HUES64 (cell line): ENCODE measurements around the gene KRT73.

ENCODE experiments used
- H3K27ac ChIP-seq: 2 replicates; pipeline ENCODE4 v1.7.0; 2013; ENCODE audit warnings: low read depth, low read length, inconsistent platforms
- H3K27me3 ChIP-seq: 2 replicates; pipeline ENCODE4 v1.6.1; 2013; ENCODE audit warnings: mild to moderate bottlenecking, low read length; ENCODE audit not compliant: insufficient read depth
- H3K36me3 ChIP-seq: 2 replicates; pipeline ENCODE4 v1.6.1; 2013; ENCODE audit warnings: mild to moderate bottlenecking, low read length; ENCODE audit not compliant: insufficient read depth
- H3K4me1 ChIP-seq: 2 replicates; pipeline ENCODE4 v1.6.1; 2013; ENCODE audit warnings: mild to moderate bottlenecking, low read length, moderate library complexity; ENCODE audit not compliant: insufficient read depth
- H3K4me3 ChIP-seq: 2 replicates; pipeline ENCODE4 v1.5.1; 2013; ENCODE audit warnings: mild to moderate bottlenecking, low read length, moderate library complexity
- H3K9ac ChIP-seq: 2 replicates; pipeline ENCODE4 v1.6.1; 2013; ENCODE audit warnings: mild to moderate bottlenecking, low read depth, low read length
- H3K9me3 ChIP-seq: 2 replicates; pipeline ENCODE4 v1.6.1; 2013; ENCODE audit warnings: low read depth, low read length; ENCODE audit not compliant: insufficient read depth
- WGBS: fragments of 150-250, 120-280 bp; methylation state at CpG from one replicate; pipeline ENCODE4 v1.1.7; 2013; ENCODE audit warnings: missing lambda C conversion rate; 5-methylcytosine and 5-hydroxymethylcytosine counted together

The KRT73 gene

DNA sequence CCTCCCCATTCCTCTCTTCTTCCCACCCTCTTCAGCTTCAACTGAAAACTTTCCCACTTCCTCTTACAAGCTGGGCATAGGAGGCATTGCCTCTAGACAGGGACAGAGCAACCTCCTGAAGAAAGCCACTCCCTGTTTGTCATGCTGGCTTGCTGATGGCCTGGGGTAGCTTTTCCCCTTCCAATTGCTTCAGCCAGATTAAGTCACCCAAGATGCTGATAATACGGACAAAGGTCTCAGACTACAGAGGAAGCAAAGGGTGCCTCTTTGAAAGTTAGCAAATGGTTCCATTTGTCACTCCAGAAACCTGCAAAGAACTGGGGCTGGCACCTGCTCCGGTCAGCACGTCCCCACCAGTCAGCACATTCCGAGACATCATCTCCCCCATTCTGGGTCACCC is 27.6 kb upstream of the KRT73 start:
- no peaks in the 10 kb centered on the region for H3K4me1 ChIP-seq
- WGBS, result 88% methylated on average over 4 of the region's 4 CpGs
- no peak overlapping the region for H3K9ac ChIP-seq

DNA sequence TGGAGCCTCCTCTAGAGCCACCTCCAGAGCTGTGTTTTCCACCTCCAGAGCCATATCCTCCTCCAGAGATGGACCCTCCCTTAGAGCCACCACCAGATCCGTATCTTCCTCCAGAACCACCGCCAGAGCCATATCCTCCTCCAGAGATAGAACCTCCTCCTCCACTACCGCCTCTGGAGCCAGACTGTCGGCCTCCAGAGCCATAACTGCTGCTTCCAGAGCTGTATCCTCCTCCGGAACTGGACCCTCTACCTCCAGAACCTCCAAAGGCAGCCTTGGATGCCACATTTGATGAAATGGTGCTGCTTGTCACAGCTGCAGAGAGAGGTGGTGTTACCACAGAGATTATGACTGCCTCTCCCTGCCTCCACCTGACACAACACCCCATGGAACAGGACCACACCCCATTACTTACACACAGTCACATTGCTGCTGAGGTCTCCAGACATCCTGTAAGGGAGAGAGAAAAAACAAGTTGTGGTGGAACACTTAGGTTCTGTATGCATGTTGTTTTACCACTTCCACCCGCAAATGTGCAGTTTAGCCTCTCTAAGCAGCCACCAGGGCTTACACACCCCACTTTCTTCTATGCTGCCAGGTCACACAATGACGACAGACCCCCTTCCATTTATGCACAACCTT is 26.9 kb upstream of the KRT73 start:
- Histone ChIP-seq H3K27ac (no peak overlapping the region), H3K36me3 (no peaks in the 10 kb centered on the region), H3K27me3 (no peaks in the 10 kb centered on the region), H3K4me1 (no peaks in the 10 kb centered on the region), H3K4me3 (no peak overlapping the region), H3K9me3 (no peaks in the 10 kb centered on the region), H3K9ac (no peak overlapping the region)
- 89% methylated on average over 7 of the region's 7 CpGs for WGBS

More for the DNA sequence above, 27.6 kb upstream of the KRT73 start:
- Histone ChIP-seq H3K27ac (no peak overlapping the region), H3K9me3 (no peaks in the 10 kb centered on the region), H3K4me3 (no peak overlapping the region), H3K36me3 (no peaks in the 10 kb centered on the region), H3K27me3 (no peaks in the 10 kb centered on the region)

DNA sequence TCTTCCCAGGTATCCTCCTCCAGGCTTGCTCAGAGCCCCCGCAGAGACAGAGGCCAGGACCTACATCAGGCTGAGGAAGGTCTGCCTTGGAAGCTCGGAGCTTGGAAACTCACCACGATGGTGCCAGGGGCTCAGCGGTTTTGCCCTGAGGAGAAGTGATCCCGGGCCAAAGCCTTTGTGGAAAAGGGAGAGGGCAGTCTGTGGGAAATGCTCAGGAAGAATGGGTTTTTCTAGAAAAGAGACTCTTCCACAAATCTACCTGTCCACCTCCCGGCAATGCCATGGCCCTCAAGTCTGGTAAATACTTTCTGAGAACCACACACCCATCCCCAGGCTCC is 25.7 kb upstream of the KRT73 start:
- no peaks in the 10 kb centered on the region for H3K9me3 ChIP-seq
- no peaks in the 10 kb centered on the region for H3K36me3 ChIP-seq
- H3K27ac ChIP-seq, result no peak overlapping the region
- 94% methylated on average over 6 of the region's 6 CpGs for WGBS
- H3K27me3 ChIP-seq, result no peaks in the 10 kb centered on the region; the same call in 1 of the 2 replicates
- no peaks in the 10 kb centered on the region for H3K4me1 ChIP-seq
- H3K4me3 ChIP-seq, result no peak overlapping the region
- no peak overlapping the region for H3K9ac ChIP-seq

DNA sequence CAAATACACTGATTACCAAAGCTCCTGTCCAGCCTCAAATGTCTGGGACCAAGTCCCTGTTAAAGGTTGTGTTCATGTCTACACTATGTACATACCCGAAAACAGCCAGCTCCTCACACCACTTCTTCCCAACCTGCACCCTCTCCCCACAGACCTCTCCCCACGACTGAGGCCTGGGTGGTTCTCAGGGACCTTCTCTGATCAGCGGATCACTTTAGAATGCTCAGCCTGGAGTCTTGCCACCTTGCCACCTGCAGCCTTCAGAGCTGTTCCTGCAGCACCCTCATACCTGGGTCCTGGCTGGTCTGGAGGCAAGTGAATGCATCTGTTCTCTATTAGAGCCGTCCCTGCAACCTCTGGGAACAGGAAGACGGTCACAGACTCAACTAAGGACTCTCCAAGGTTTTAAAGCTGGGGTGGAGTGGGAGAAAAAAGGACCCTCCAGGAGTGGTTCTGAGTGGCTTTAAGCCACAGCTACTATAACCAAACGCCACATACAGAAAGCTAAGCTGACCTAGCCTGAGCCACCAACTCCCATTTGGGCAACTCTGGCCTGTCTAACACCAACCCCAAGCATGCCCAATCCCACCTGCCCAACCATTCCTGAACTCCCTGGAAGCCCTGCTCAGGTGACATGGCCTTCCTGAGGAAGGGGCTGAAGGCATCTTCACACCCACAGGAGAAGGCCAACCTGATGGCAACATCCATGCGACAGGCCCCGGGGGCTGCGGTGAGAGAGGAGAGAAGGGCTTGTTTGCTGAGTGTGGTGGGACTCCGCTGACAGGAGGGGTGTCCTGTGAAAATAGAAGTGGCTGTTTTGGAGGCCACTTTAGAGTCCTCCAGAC is 25.1 kb upstream of the KRT73 start:
- H3K9me3 ChIP-seq, result no peaks in the 10 kb centered on the region
- no peaks in the 10 kb centered on the region for H3K36me3 ChIP-seq
- H3K4me3 ChIP-seq, result no peak overlapping the region
- H3K27me3 ChIP-seq, result no peaks in the 10 kb centered on the region; the same call in 1 of the 2 replicates
- no peak overlapping the region for H3K27ac ChIP-seq
- H3K4me1 ChIP-seq, result no peaks in the 10 kb centered on the region
- H3K9ac ChIP-seq, result no peak overlapping the region
- 85% methylated on average over 10 of the region's 10 CpGs for WGBS

- H3K36me3 ChIP-seq, result no peaks in the 10 kb centered on the region
- no peaks in the 10 kb centered on the region for H3K9me3 ChIP-seq
- WGBS, result 80% methylated on average over 4 of the region's 4 CpGs
- H3K4me1 ChIP-seq, result no peaks in the 10 kb centered on the region
- no peaks in the 10 kb centered on the region; the same call in 1 of the 2 replicates for H3K27me3 ChIP-seq
- H3K9ac ChIP-seq, result no peak overlapping the region
- H3K27ac ChIP-seq, result no peak overlapping the region
- H3K4me3 ChIP-seq, result no peak overlapping the region
These were observed 23.1 kb upstream of the KRT73 start for GRCh38 chr12:52641468-52641867.

GRCh38 chr12:52637299-52637698 is 18.9 kb upstream of the KRT73 start:
- H3K27me3 ChIP-seq, result no peaks in the 10 kb centered on the region; the same call in 1 of the 2 replicates
- no peaks in the 10 kb centered on the region for H3K9me3 ChIP-seq

DNA sequence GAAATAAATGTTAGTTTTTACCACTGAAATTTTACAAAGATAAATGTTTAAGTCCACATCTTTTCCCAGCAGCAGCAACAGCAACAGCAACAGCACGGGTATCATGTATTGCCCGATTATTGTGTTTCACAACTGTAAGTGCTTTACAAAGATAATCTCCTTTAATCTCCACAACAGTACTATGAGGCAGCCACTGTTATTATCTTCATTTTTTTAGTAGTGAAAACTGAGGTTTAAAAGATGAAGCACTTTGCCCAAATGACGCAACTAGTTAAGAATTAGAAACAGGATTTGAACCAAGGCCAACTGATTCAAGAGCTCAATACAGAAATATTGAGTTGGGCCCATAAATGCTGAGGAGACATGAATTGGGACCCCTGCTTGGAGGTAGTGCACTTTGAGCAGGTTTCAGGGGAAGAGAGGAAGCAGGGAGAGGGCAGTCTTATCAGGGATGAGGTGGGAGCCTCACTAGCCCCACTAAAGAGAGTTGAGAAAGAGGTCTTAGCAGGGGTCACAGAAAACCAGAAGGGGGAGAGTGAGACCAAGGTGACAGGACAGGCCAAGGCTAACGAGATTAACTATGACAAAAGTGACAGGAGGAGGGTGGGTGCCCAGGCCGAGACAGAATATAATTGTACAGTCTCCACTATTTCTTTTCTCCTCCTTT is 18.4 kb upstream of the KRT73 start:
- no peaks in the 10 kb centered on the region for H3K9me3 ChIP-seq
- no peak overlapping the region for H3K4me3 ChIP-seq
- 92% methylated on average over 5 of the region's 5 CpGs for WGBS
- no peak overlapping the region for H3K27ac ChIP-seq
- no peaks in the 10 kb centered on the region; the same call in 1 of the 2 replicates for H3K27me3 ChIP-seq
- no peak overlapping the region for H3K9ac ChIP-seq
- no peaks in the 10 kb centered on the region for H3K4me1 ChIP-seq
- H3K36me3 ChIP-seq, result no peaks in the 10 kb centered on the region

More at GRCh38 chr12:52637299-52637698, 18.9 kb upstream of the KRT73 start:
- H3K4me3 ChIP-seq, result no peak overlapping the region
- H3K36me3 ChIP-seq, result no peaks in the 10 kb centered on the region
- 91% methylated on average over 4 of the region's 4 CpGs for WGBS
- H3K27ac ChIP-seq, result no peak overlapping the region
- no peak overlapping the region for H3K9ac ChIP-seq
- no peaks in the 10 kb centered on the region for H3K4me1 ChIP-seq

- Histone ChIP-seq H3K9me3 (no peaks in the 10 kb centered on the region), H3K9ac (no peak overlapping the region), H3K4me3 (no peak overlapping the region), H3K36me3 (no peaks in the 10 kb centered on the region), H3K27me3 (no peaks in the 10 kb centered on the region; the same call in 1 of the 2 replicates), H3K27ac (no peak overlapping the region), H3K4me1 (no peaks in the 10 kb centered on the region)
- WGBS, result 83% methylated on average over 4 of the region's 6 CpGs
These were observed 17.8 kb upstream of the KRT73 start for GRCh38 chr12:52636189-52636588.

DNA sequence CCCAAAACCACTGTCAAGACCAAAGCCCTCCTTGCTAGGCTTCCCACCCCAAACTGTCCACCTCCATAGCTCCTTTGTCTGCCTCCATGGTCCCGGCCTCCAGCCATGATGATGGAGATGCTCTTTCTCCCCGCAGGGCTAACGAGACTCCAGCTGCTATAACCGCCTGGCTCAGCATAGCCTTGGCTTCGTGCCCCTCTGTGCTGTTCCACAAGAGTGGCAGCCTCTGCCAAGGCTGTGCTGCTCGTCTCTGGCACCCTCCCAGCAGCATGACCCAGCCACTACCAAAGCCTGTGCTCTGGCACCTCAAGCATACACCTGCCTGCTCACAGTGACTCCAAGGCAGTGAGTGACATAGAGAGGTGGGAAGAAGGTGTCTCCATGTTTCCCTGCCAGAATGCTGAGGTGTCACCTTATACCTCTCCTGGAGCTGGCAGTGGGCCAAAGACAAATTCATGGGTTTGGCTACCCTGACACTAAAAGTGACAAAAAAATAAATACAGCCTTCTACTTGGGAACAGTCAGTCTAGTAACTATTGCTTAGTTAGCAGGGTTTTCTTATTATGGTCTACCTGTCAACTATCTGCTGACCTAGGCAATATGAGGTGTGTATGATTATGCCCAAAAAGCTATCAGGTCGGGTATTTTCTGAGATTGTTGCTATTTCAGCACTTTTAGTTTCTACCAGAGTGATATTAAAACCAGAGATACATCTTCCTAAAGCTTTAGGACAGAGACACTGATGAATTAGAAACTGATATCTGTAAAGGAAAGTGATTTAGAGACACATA is 16.1 kb upstream of the KRT73 start:
- Histone ChIP-seq H3K27ac (no peak overlapping the region), H3K4me3 (no peak overlapping the region), H3K27me3 (no peaks in the 10 kb centered on the region; the same call in 1 of the 2 replicates), H3K4me1 (no peaks in the 10 kb centered on the region), H3K36me3 (no peaks in the 10 kb centered on the region), H3K9ac (no peak overlapping the region), H3K9me3 (no peaks in the 10 kb centered on the region)
- WGBS, result 85% methylated on average over 6 of the region's 7 CpGs

GRCh38 chr12:52633383-52633782 is 15.0 kb upstream of the KRT73 start:
- H3K36me3 ChIP-seq, result no peaks in the 10 kb centered on the region
- H3K27ac ChIP-seq, result no peak overlapping the region
- no peaks in the 10 kb centered on the region for H3K27me3 ChIP-seq
- no peak overlapping the region for H3K9ac ChIP-seq
- no peaks in the 10 kb centered on the region for H3K9me3 ChIP-seq
- H3K4me3 ChIP-seq, result no peak overlapping the region
- no peaks in the 10 kb centered on the region for H3K4me1 ChIP-seq
- 90% methylated on average over 4 of the region's 4 CpGs for WGBS
